HEK293 (cell line): ENCODE data around the gene ISG20L2.

Experiments
- ZNF114 ChIP-seq: fragments of 450-650 bp; formaldehyde crosslinking; IDR thresholded peaks from 2 replicates; pipeline ENCODE4 v1.5.0; 2017; ENCODE audit warnings: missing biosample characterization, missing genetic modification characterization
- TF ChIP-seq, protein P1 (sequence below): fragments of 450-650 bp; formaldehyde crosslinking; IDR thresholded peaks from 2 replicates; pipeline ENCODE4 v1.5.1; 2016; ENCODE audit warnings: missing biosample characterization, missing genetic modification characterization

DNA sequence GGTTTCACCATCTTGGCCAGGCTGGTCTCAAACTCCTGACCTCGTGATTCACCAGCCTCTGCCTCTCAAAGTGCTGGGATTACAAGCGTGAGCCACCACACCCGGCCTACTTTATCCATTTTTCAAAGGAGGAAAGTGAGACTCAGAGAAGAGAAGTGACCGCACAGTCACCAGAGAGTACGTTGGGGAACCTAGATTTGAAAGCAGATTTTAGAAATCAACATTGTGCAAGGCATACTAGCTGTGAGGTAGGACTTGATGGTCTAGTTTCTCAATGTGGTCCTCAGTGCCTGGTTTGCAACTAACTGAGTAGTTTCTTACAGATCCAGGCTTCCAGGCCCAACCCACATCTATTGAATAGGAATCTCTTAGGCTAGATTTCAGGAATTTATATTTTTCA, 37.1 kb upstream of the ISG20L2 start:
- TF ChIP-seq, protein P1, sequence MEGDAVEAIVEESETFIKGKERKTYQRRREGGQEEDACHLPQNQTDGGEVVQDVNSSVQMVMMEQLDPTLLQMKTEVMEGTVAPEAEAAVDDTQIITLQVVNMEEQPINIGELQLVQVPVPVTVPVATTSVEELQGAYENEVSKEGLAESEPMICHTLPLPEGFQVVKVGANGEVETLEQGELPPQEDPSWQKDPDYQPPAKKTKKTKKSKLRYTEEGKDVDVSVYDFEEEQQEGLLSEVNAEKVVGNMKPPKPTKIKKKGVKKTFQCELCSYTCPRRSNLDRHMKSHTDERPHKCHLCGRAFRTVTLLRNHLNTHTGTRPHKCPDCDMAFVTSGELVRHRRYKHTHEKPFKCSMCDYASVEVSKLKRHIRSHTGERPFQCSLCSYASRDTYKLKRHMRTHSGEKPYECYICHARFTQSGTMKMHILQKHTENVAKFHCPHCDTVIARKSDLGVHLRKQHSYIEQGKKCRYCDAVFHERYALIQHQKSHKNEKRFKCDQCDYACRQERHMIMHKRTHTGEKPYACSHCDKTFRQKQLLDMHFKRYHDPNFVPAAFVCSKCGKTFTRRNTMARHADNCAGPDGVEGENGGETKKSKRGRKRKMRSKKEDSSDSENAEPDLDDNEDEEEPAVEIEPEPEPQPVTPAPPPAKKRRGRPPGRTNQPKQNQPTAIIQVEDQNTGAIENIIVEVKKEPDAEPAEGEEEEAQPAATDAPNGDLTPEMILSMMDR (tag by site-specific recombination), result no peak
- TF ChIP-seq ZNF114 (tag by site-specific recombination), result no peak
